CD14-positive monocyte (primary cell): Measurements from ENCODE around the gene CSF1R. TPM values are rescaled to one million over a fixed set of nuclear protein-coding genes. Genes with fewer than 3 reads are reported as not detected.

Experiments used
- DNase-seq, 3 donors: peaks; one replicate each; pipeline ENCODE4 v3.0.0-alpha.2; 2011 to 2022
- H2AFZ ChIP-seq: 2 replicates; pipeline ENCODE4 v1.6.0; 2012; ENCODE audit warnings: mild to moderate bottlenecking, low read depth, low read length, inconsistent platforms; ENCODE audit not compliant: insufficient read depth, poor library complexity, severe bottlenecking
- H3K27ac ChIP-seq, 2 donors: 1 replicate in 1 of 2; 2 replicates in 1 of 2; pipeline ENCODE4 v1.5.1; 2012 to 2013; ENCODE audit warnings: low read length in 2 of 2, control low read depth in 1 of 2, inconsistent platforms in 1 of 2, low read depth in 1 of 2, mild to moderate bottlenecking in 1 of 2
- H3K27me3 ChIP-seq, 2 donors: one replicate each; pipeline versions ENCODE4 v1.6.0 to v1.6.1; 2011 to 2013; ENCODE audit warnings: low read length in 2 of 2; ENCODE audit not compliant: control insufficient read depth in 2 of 2, insufficient read depth in 2 of 2
- H3K36me3 ChIP-seq, 2 donors: replicated peaks in 1 of 2; 1 replicate in 1 of 2; 2 replicates in 1 of 2; pipeline versions ENCODE4 v1.5.1 to v1.6.1; 2012 to 2013; ENCODE audit warnings: low read length in 2 of 2, control low read depth in 1 of 2, inconsistent platforms in 1 of 2, mild to moderate bottlenecking in 1 of 2; ENCODE audit not compliant: insufficient read depth in 2 of 2, control insufficient read depth in 1 of 2
- H3K4me1 ChIP-seq, 2 donors: 1 replicate in 1 of 2; 2 replicates in 1 of 2; pipeline versions ENCODE4 v1.5.1 to v1.6.1; 2012 to 2013; ENCODE audit warnings: low read length in 2 of 2, control low read depth in 1 of 2, inconsistent platforms in 1 of 2, mild to moderate bottlenecking in 1 of 2, moderate library complexity in 1 of 2; ENCODE audit not compliant: insufficient read depth in 2 of 2, control insufficient read depth in 1 of 2
- H3K4me2 ChIP-seq: replicated peaks from 2 replicates; pipeline ENCODE3; 2012; ENCODE audit warnings: low read length, moderate library complexity, mild to moderate bottlenecking; ENCODE audit not compliant: poor library complexity, severe bottlenecking; ENCODE audit errors: extremely low read depth
- H3K4me3 ChIP-seq, 3 experiments: fragments of 200-600 bp in 1 of 3; sonication (generic) in 1 of 3; replicated peaks in 1 of 3; 1 replicate in 2 of 3; 2 replicates in 1 of 3; pipeline ENCODE4 v1.5.1; 2011 to 2013; ENCODE audit warnings: low read length in 3 of 3, mild to moderate bottlenecking in 3 of 3, control low read depth in 2 of 3, low read depth in 2 of 3, inconsistent platforms in 1 of 3, moderate library complexity in 1 of 3
- H3K79me2 ChIP-seq: 2 replicates; pipeline ENCODE4 v1.6.0; 2012; ENCODE audit warnings: mild to moderate bottlenecking, control low read depth, inconsistent platforms, low read length, moderate library complexity; ENCODE audit not compliant: insufficient read depth
- H3K9ac ChIP-seq: 2 replicates; pipeline ENCODE4 v1.6.0; 2017; ENCODE audit warnings: low read length, mild to moderate bottlenecking; ENCODE audit not compliant: insufficient read depth, poor library complexity, severe bottlenecking
- H3K9me3 ChIP-seq, 2 donors: replicated peaks in 1 of 2; 1 replicate in 1 of 2; 2 replicates in 1 of 2; pipeline versions ENCODE4 v1.5.1 to v1.6.1; 2012 to 2013; ENCODE audit warnings: low read length in 2 of 2, control low read depth in 1 of 2; ENCODE audit not compliant: control insufficient read depth in 1 of 2, insufficient read depth in 1 of 2
- H4K20me1 ChIP-seq: 2 replicates; pipeline ENCODE4 v1.6.0; 2012; ENCODE audit warnings: mild to moderate bottlenecking, low read length, control low read depth, moderate library complexity; ENCODE audit not compliant: insufficient read depth
- H3K27ac Mint-ChIP-seq, 7 donors: one replicate each; pipeline ENCODE4 v1.8.0; 2020; ENCODE audit warnings: mild to moderate bottlenecking in 7 of 7, mixed read lengths in 7 of 7, moderate library complexity in 6 of 7, inconsistent platforms in 2 of 7
- H3K27me3 Mint-ChIP-seq, 3 donors: one replicate each; pipeline ENCODE4 v1.8.0; 2021 to 2022; ENCODE audit warnings: low read depth in 3 of 3, mild to moderate bottlenecking in 3 of 3, mixed read lengths in 3 of 3, moderate library complexity in 3 of 3, inconsistent platforms in 1 of 3
- H3K36me3 Mint-ChIP-seq, 2 donors: one replicate each; pipeline ENCODE4 v1.8.0; 2020; ENCODE audit warnings: mixed read lengths in 2 of 2, inconsistent platforms in 1 of 2, mild to moderate bottlenecking in 1 of 2
- H3K4me1 Mint-ChIP-seq: one replicate; pipeline ENCODE4 v1.8.0; 2020; ENCODE audit warnings: mild to moderate bottlenecking, mixed read lengths
- H3K4me3 Mint-ChIP-seq, 2 donors: one replicate each; pipeline ENCODE4 v1.8.0; 2020; ENCODE audit warnings: mild to moderate bottlenecking in 2 of 2, mixed read lengths in 2 of 2, moderate library complexity in 1 of 2
- H3K9me3 Mint-ChIP-seq, 7 donors: one replicate each; pipeline ENCODE4 v1.8.0; 2020 to 2022; ENCODE audit warnings: mixed read lengths in 7 of 7, mild to moderate bottlenecking in 6 of 7, moderate library complexity in 6 of 7, inconsistent platforms in 2 of 7
- WGBS: methylation state at CpG from one replicate; pipeline ENCODE4 v1.1.5; 2013; ENCODE audit warnings: missing lambda C conversion rate; ENCODE audit not compliant: insufficient coverage; 5-methylcytosine and 5-hydroxymethylcytosine counted together
- intact Hi-C, 2 donors: fragments of 100-400 bp; cut with micrococcal nuclease; formaldehyde crosslinking; loops; one replicate each; pipeline versions ENCODE4 v1.15.0 to v1.15.1; 2023
- polyA plus RNA-seq, 3 donors: library from polyadenylated mRNA; depleted of rRNA in 1 of 3; unstranded in 2 of 3; stranded (reverse) in 1 of 3; fragments of 300-500 nt in 2 of 3; fragments of >200 nt in 1 of 3; fragmentation: Illumina TruSeq in 2 of 3; gene quantifications; 1 replicate in 2 of 3; 2 replicates in 1 of 3; pipeline ENCODE4 v1.2.3, GENCODE V29; 2012 to 2021
- TF ChIP-seq, protein P1 (sequence below): fragments of 200-600 bp; IDR thresholded peaks from one replicate; pipeline ENCODE4 v1.8.0; 2022; ENCODE audit warnings: antibody characterized with exemption, mild to moderate bottlenecking

Gene CSF1R
- polyA plus RNA-seq, 3 donors = 180 to 332 (median 242) TPM

DNA sequence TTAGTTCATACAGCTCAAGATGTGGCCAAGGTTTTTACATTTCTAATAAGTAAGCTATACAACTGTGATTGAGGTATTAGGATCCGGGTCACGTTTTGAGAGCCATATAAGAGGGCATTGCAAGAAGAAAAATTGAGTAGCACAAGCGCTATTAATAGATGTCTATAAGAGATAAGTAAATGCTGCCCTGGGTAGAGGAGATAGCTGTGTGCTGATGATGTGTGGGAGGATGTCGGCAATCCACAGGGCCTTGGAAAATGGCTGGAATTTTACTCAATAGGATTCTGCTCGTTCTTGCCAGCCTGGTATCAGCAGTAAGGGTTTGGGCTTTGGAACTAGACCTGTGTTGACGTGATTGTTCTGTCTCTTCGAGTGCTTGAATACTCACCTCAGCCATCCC, 41.6 kb downstream of the CSF1R start:
- Histone ChIP-seq H3K79me2 (no peaks in the 10 kb centered on the region), H3K4me2 (no peak overlapping the region), H3K4me3 (no peak overlapping the region), H3K27ac (peak overlapping the region in 1 of 2 donors; percentile 21), H3K9ac (no peak overlapping the region), H3K4me1 (peaks cover 6 to 9% of the 10 kb centered on the region in 2 donors), H3K9me3 (no peaks in the 10 kb centered on the region), H3K36me3 (peaks cover 83 to 96% of the 10 kb centered on the region in 2 donors), H4K20me1 (peaks cover 14% of the 10 kb centered on the region), H2AFZ (no peak overlapping the region), H3K27me3 (no peaks in the 10 kb centered on the region)
- H3K27ac Mint-ChIP-seq = peak overlapping the region in 1 of 7 donors; percentile 16
- TF ChIP-seq, protein P1, sequence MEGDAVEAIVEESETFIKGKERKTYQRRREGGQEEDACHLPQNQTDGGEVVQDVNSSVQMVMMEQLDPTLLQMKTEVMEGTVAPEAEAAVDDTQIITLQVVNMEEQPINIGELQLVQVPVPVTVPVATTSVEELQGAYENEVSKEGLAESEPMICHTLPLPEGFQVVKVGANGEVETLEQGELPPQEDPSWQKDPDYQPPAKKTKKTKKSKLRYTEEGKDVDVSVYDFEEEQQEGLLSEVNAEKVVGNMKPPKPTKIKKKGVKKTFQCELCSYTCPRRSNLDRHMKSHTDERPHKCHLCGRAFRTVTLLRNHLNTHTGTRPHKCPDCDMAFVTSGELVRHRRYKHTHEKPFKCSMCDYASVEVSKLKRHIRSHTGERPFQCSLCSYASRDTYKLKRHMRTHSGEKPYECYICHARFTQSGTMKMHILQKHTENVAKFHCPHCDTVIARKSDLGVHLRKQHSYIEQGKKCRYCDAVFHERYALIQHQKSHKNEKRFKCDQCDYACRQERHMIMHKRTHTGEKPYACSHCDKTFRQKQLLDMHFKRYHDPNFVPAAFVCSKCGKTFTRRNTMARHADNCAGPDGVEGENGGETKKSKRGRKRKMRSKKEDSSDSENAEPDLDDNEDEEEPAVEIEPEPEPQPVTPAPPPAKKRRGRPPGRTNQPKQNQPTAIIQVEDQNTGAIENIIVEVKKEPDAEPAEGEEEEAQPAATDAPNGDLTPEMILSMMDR = no peak
- intact Hi-C loops = no loop called here
- DNase-seq = no peak
- WGBS = 100% methylated on average over 2 of the region's 7 CpGs
- H3K27me3 Mint-ChIP-seq = peaks cover 0 to 6% (median 2%) of the 10 kb centered on the region in 3 donors
- H3K4me1 Mint-ChIP-seq = peaks cover 16% of the 10 kb centered on the region
- peaks cover 0 to 2% (median 0%) of the 10 kb centered on the region in 7 donors for H3K9me3 Mint-ChIP-seq
- H3K4me3 Mint-ChIP-seq = no peak overlapping the region
- H3K36me3 Mint-ChIP-seq = peaks cover 89 to 96% of the 10 kb centered on the region in 2 donors

DNA sequence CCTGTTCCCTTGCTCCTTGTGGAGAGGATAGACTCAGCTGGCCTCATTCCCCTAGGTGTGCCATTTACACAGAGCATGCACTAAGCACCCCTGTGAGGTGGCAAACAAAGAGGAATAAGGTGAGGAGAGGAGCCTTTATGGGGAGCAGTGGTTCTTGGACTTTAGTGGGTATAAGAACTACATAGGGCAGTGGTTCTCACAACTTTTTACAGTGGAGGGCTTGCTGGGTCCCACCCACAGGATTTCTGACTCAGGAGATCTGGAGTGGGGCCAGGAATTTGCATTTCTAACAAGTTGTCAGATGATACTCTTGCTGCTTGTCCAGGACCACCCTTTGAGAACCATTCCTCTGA, 42.0 kb downstream of the CSF1R start:
- TF ChIP-seq, protein P1 = no peak
- H3K4me1 ChIP-seq = peaks cover 6 to 9% of the 10 kb centered on the region in 2 donors
- peaks cover 83 to 95% of the 10 kb centered on the region in 2 donors for H3K36me3 ChIP-seq
- Mint-ChIP-seq H3K9me3 (peaks cover 0 to 2% (median 0%) of the 10 kb centered on the region in 7 donors), H3K4me3 (no peak overlapping the region), H3K36me3 (peaks cover 88 to 96% of the 10 kb centered on the region in 2 donors), H3K27me3 (peaks cover 0 to 6% (median 2%) of the 10 kb centered on the region in 3 donors), H3K4me1 (peaks cover 14% of the 10 kb centered on the region), H3K27ac (peak overlapping the region in 2 of 7 donors; percentile 26 to 83)
- H3K9me3 ChIP-seq = no peaks in the 10 kb centered on the region
- H3K79me2 ChIP-seq = no peaks in the 10 kb centered on the region
- no peak overlapping the region for H2AFZ ChIP-seq
- no peak overlapping the region for H3K4me3 ChIP-seq
- H4K20me1 ChIP-seq = peaks cover 10% of the 10 kb centered on the region
- intact Hi-C loops = no loop called here
- peak overlapping the region in 1 of 2 donors; percentile 21 for H3K27ac ChIP-seq
- H3K9ac ChIP-seq = no peak overlapping the region
- H3K27me3 ChIP-seq = no peaks in the 10 kb centered on the region
- no peak for DNase-seq
- H3K4me2 ChIP-seq = no peak overlapping the region
